ENCODE measurements around the gene TRIM40. TPM values are rescaled to one million over a fixed set of nuclear protein-coding genes. Genes with fewer than 3 reads are reported as not detected.

The TRIM40 gene
- not detected for polyA plus RNA-seq

GRCh38 chr6:30135757-30136156 lies at the start of gene TRIM40:
TRIM40 (plus strand) TSS chr6:30136140; CDS start chr6:30137037, 897 bp downstream.
- no peak within 1 kb of the TSS for H3K27ac Mint-ChIP-seq
- no peak for DNase-seq
- peaks cover 0 to 4% (median 0%) of the 10 kb centered on the region in 3 donors for H3K36me3 Mint-ChIP-seq
- no peak within 1 kb of the TSS for H3K4me3 Mint-ChIP-seq
- peaks cover 4% of the 10 kb centered on the region in 2 donors for H3K4me1 Mint-ChIP-seq
- H3K27me3 Mint-ChIP-seq (ENCODE audit: low read depth in 3 of 3) = peaks cover 3 to 21% (median 9%) of the 10 kb centered on the region in 3 donors
- H3K9me3 Mint-ChIP-seq = peaks cover 0 to 2% (median 0%) of the 10 kb centered on the region in 6 donors

GRCh38 chr6:30087876-30088275 lies 48.1 kb upstream of the TRIM40 start:
- Mint-ChIP-seq H3K9me3 (no peaks in the 10 kb centered on the region), H3K27ac (no peak overlapping the region), H3K4me3 (no peak overlapping the region), H3K36me3 (peaks cover 0 to 4% (median 0%) of the 10 kb centered on the region in 3 donors), H3K4me1 (no peaks in the 10 kb centered on the region), H3K27me3 (ENCODE audit: low read depth in 3 of 3) (peaks cover 7 to 32% (median 20%) of the 10 kb centered on the region in 3 donors)
- DNase-seq = no peak

- Mint-ChIP-seq H3K4me3 (no peak overlapping the region), H3K9me3 (no peaks in the 10 kb centered on the region), H3K27ac (no peak overlapping the region), H3K27me3 (ENCODE audit: low read depth in 3 of 3) (peaks cover 7 to 34% (median 24%) of the 10 kb centered on the region in 3 donors), H3K36me3 (peaks cover 0 to 4% (median 0%) of the 10 kb centered on the region in 3 donors), H3K4me1 (no peaks in the 10 kb centered on the region)
- no peak for DNase-seq
Measured at GRCh38 chr6:30091577-30092381, 44.2 kb upstream of the TRIM40 start.

GRCh38 chr6:30092852-30093543 lies 42.9 kb upstream of the TRIM40 start:
- Mint-ChIP-seq H3K27me3 (ENCODE audit: low read depth in 3 of 3) (peaks cover 5 to 34% (median 24%) of the 10 kb centered on the region in 3 donors), H3K36me3 (peaks cover 0 to 4% (median 0%) of the 10 kb centered on the region in 3 donors), H3K27ac (no peak overlapping the region), H3K9me3 (no peaks in the 10 kb centered on the region), H3K4me1 (no peaks in the 10 kb centered on the region), H3K4me3 (no peak overlapping the region)
- no peak for DNase-seq

- H3K4me3 Mint-ChIP-seq = no peak overlapping the region
- H3K27me3 Mint-ChIP-seq (ENCODE audit: low read depth in 3 of 3) = peaks cover 12 to 38% (median 31%) of the 10 kb centered on the region in 3 donors
- H3K9me3 Mint-ChIP-seq = no peaks in the 10 kb centered on the region
- H3K36me3 Mint-ChIP-seq = peaks cover 0 to 4% (median 0%) of the 10 kb centered on the region in 3 donors
- H3K27ac Mint-ChIP-seq = no peak overlapping the region
- H3K4me1 Mint-ChIP-seq = no peaks in the 10 kb centered on the region
- no peak for DNase-seq
Measured at GRCh38 chr6:30093951-30094661, 41.8 kb upstream of the TRIM40 start.

DNA sequence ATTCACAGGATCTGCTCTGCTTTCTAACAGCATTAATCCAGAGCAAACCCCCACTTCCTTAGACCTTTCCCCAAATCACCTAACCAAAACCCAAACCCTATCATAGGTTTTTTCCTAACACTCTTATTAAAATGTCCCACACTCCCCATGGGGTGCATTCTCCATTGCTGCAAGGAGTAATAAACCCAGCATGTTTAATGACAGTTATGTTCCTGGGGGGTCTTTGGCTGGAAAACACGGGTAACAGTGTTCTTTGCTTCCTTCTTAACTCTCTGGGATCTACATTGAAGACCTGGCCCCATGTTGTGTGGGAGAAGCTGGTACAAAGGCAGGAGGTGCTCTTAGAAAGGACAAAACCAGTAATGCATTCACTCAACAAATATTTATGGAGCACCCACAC lies 39.1 kb upstream of the TRIM40 start:
- H3K4me3 Mint-ChIP-seq = no peak overlapping the region
- no peak for DNase-seq
- no peak overlapping the region for H3K27ac Mint-ChIP-seq
- peaks cover 21 to 41% (median 37%) of the 10 kb centered on the region in 3 donors for H3K27me3 Mint-ChIP-seq (ENCODE audit: low read depth in 3 of 3)
- no peaks in the 10 kb centered on the region for H3K36me3 Mint-ChIP-seq
- H3K4me1 Mint-ChIP-seq = peaks cover 19 to 22% of the 10 kb centered on the region in 2 donors
- no peaks in the 10 kb centered on the region for H3K9me3 Mint-ChIP-seq

GRCh38 chr6:30097902-30098768 lies 37.8 kb upstream of the TRIM40 start:
- peaks cover 30 to 35% of the 10 kb centered on the region in 2 donors for H3K4me1 Mint-ChIP-seq
- peaks cover 24 to 41% (median 36%) of the 10 kb centered on the region in 3 donors for H3K27me3 Mint-ChIP-seq (ENCODE audit: low read depth in 3 of 3)
- H3K36me3 Mint-ChIP-seq = no peaks in the 10 kb centered on the region
- H3K9me3 Mint-ChIP-seq = no peaks in the 10 kb centered on the region
- peak overlapping the region in 1 of 6 donors; percentile 42 for H3K27ac Mint-ChIP-seq
- DNase-seq = no peak
- no peak overlapping the region for H3K4me3 Mint-ChIP-seq

DNA sequence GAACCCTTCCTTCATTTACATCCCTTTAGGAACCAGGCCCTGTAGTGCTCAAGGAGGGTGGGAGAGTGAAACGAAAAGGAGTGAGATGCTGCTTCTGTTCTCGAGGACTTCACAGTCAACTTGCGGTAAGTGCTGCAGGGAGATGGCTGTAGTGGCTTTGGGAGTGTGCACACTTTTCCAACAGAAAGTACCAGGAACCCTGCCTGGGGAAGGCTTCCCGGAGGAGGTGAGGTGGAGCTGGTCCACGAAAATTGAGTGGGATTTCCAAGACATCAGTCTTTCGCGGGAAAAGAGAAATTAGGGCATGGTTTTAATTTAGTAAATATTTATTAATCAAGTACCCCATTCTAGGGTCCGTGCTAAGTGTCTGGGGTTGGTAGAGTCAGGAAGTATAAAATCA lies 35.8 kb upstream of the TRIM40 start:
- Mint-ChIP-seq H3K9me3 (no peaks in the 10 kb centered on the region), H3K4me3 (peak overlapping the region in 3 of 5 donors; percentile 45 to 66 (median 51)), H3K36me3 (no peaks in the 10 kb centered on the region), H3K27me3 (ENCODE audit: low read depth in 3 of 3) (peaks cover 22 to 44% (median 33%) of the 10 kb centered on the region in 3 donors), H3K4me1 (peaks cover 36 to 42% of the 10 kb centered on the region in 2 donors), H3K27ac (no peak overlapping the region)
- DNase-seq = no peak

GRCh38 chr6:30100585-30101443 lies 35.1 kb upstream of the TRIM40 start:
- Mint-ChIP-seq H3K4me3 (peak overlapping the region; percentile 79 to 93 (median 86)), H3K4me1 (peaks cover 36 to 42% of the 10 kb centered on the region in 2 donors), H3K27me3 (ENCODE audit: low read depth in 3 of 3) (peaks cover 22 to 42% (median 29%) of the 10 kb centered on the region in 3 donors), H3K36me3 (no peaks in the 10 kb centered on the region), H3K27ac (peak overlapping the region in 2 of 6 donors; percentile 7 to 46), H3K9me3 (no peaks in the 10 kb centered on the region)
- no peak for DNase-seq

GRCh38 chr6:30101444-30102413 lies 34.2 kb upstream of the TRIM40 start:
- DNase-seq = peak; percentile 66 to 68 (median 66)
- Mint-ChIP-seq H3K4me3 (peak overlapping the region; percentile 79 to 93 (median 86)), H3K9me3 (no peaks in the 10 kb centered on the region), H3K4me1 (peaks cover 36 to 42% of the 10 kb centered on the region in 2 donors), H3K36me3 (no peaks in the 10 kb centered on the region), H3K27ac (peak overlapping the region; percentile 0 to 46 (median 18)), H3K27me3 (ENCODE audit: low read depth in 3 of 3) (peaks cover 22 to 45% (median 29%) of the 10 kb centered on the region in 3 donors)

DNA sequence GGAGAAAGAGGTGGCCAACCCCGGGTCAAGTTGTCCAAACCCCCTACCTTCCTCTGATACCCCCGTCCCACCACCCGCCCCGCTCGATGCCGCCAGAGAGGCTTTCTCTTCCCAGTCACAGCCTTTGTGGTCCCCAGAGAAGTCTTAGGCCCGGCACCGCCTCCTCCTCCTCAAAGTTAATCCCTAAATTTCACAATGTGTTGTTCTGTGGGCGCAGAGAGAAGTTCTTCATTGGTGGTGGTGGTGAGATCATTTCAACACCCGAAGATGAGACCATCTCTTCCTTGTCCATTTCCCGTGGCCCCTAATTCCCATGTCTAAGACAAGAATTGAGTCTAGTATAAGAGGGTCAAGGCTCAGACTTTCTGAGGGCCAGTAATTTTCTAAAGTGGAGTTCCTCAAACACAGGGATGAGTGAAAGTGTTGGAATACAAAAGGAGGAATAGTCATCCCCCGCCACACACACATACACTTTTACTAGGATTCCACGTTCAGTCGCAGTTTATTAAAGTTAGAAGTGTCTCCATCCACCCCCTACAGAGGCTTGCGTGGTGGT lies 33.4 kb upstream of the TRIM40 start:
- peak overlapping the region; percentile 28 to 88 (median 63) for H3K27ac Mint-ChIP-seq
- H3K9me3 Mint-ChIP-seq = no peaks in the 10 kb centered on the region
- peaks cover 36 to 42% of the 10 kb centered on the region in 2 donors for H3K4me1 Mint-ChIP-seq
- peaks cover 22 to 45% (median 29%) of the 10 kb centered on the region in 3 donors for H3K27me3 Mint-ChIP-seq (ENCODE audit: low read depth in 3 of 3)
- H3K36me3 Mint-ChIP-seq = no peaks in the 10 kb centered on the region
- no peak for DNase-seq
- peak overlapping the region; percentile 85 to 93 (median 87) for H3K4me3 Mint-ChIP-seq

All from immature natural killer cell (primary cell).